Measurements from ENCODE around the gene TUBA1B. TPM values are rescaled to one million over a fixed set of nuclear protein-coding genes. Genes with fewer than 3 reads are reported as not detected.
A peak's percentile ranks its signal among the peaks of the same experiment; 100 is the strongest.

Gene TUBA1B
- total and polyA plus RNA-seq, 2 of the 13 experiments (the other 11 are each of a cell fraction or from before 2014, with no cell fraction given), result 1,275 to 1,353 TPM

DNA sequence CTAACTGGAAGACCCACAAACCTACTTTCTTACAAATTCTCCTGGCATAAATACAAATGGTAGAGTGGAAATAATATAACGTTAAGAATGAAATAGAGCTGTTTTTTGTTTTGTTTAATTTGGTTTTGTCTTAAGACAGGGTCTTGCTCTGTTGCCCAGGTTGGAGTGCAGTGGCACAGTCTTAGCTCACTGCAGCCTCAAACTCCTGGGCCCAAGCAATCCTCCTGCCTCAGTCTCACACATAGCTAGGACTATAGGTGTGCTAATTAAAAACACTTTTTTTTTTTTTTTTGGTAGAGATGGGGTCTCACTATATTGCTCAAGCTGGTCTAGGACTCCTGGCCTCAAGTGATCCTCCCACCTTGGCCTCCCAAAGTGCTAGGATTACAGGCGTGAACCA lies 32.5 kb downstream of the TUBA1B start (continued):
- TF ChIP-seq ZBTB7B (CRISPR knock-in tag; IDR thresholded peaks at IDR 0.05), result no peak
- TF ChIP-seq, protein P1, sequence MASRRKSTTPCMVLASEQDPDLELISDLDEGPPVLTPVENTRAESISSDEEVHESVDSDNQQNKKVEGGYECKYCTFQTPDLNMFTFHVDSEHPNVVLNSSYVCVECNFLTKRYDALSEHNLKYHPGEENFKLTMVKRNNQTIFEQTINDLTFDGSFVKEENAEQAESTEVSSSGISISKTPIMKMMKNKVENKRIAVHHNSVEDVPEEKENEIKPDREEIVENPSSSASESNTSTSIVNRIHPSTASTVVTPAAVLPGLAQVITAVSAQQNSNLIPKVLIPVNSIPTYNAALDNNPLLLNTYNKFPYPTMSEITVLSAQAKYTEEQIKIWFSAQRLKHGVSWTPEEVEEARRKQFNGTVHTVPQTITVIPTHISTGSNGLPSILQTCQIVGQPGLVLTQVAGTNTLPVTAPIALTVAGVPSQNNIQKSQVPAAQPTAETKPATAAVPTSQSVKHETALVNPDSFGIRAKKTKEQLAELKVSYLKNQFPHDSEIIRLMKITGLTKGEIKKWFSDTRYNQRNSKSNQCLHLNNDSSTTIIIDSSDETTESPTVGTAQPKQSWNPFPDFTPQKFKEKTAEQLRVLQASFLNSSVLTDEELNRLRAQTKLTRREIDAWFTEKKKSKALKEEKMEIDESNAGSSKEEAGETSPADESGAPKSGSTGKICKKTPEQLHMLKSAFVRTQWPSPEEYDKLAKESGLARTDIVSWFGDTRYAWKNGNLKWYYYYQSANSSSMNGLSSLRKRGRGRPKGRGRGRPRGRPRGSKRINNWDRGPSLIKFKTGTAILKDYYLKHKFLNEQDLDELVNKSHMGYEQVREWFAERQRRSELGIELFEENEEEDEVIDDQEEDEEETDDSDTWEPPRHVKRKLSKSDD (CRISPR knock-in tag; IDR thresholded peaks at IDR 0.05; ENCODE audit: low read depth), result no peak

DNA sequence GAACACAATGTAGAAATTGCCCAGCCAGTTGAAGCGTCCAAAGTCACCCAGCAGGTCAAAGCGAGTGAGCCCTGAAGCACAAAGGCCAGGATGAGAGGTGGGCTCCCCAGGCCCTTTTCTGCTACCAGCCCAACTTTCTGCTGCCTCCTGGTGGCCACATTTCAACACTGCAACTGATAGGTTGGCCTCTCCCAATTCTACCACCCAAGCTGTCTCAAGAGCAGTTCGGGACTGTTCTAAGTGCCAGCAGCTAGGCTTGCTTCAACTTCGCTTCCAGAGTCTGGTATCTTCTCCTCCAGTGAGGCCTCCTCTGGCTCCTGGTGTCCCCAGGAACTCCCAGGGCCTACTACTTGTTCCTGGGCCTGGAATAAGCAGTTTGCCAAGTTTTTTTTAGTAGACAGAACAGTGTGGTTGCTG lies 33.2 kb downstream of the TUBA1B start:
- ChIA-PET CTCF (ENCODE audit: low intra/inter-chr PET ratio, low total read pairs) (interaction anchor here (1.3 to 1.5 kb wide), 2 partner anchors 10 to 34 kb away, joined by 6 to 9 read pairs; no protein-coding TSS in a partner anchor), POLR2A (interaction anchor here (1.2 kb wide), 1 partner anchor 28 kb away, joined by 3 read pairs; the partner anchor contains the start of gene RHEBL1)
- Histone ChIP-seq H3K27ac (ENCODE audit: extremely low read length, insufficient read depth, low read length) (no peak overlapping the region), H3K4me3 (replicated peaks in 1 of 3; ENCODE audit: insufficient read depth in 1 of 3, low read depth in 2 of 3, low read length in 3 of 3) (no peak overlapping the region), H3K9me3 (ENCODE audit: low read length) (no peaks in the 10 kb centered on the region), H3K9ac (ENCODE audit: insufficient read depth, low read depth, low read length) (no peak overlapping the region), H4K20me1 (ENCODE audit: insufficient read depth, low read length) (peaks cover 5% of the 10 kb centered on the region; the same call in 1 of the 2 replicates), H3K79me2 (ENCODE audit: insufficient read depth, low read length) (no peaks in the 10 kb centered on the region), H3K4me1 (ENCODE audit: insufficient read depth, low read length) (peaks cover 11% of the 10 kb centered on the region; the same call in 1 of the 2 replicates), H2AFZ (ENCODE audit: low read length) (no peak overlapping the region), H3K36me3 (replicated peaks in 1 of 2; ENCODE audit: control insufficient read depth in 1 of 2, insufficient read depth in 2 of 2, low read length in 2 of 2) (peaks cover 9 to 34% of the 10 kb centered on the region in 2 experiments; a peak in 4 of 5 replicates), H3K27me3 (ENCODE audit: control insufficient read depth in 1 of 2, insufficient read depth in 2 of 2, low read length in 2 of 2) (peaks cover 3 to 20% of the 10 kb centered on the region in 2 experiments; a peak in 4 of 5 replicates), H3K4me2 (ENCODE audit: low read depth, low read length) (no peak overlapping the region)
- 43% methylated on average over 4 of the region's 4 CpGs for WGBS (ENCODE audit: low lambda C conversion rate)
- FAIRE-seq, result peak; percentile 55
- peak; percentile 28 for DNase-seq (ENCODE audit: low spot score)
- BruUV-seq (replicated peaks), result no TSS peak
- peak; percentile 65 for ATAC-seq
- in situ Hi-C loops (cut with HindIII; ENCODE audit: extremely low pct_ligation_motif_present, low pct_unique_long_range_greater_than_20kb), result no loop called here
- TF ChIP-seq, protein P2, sequence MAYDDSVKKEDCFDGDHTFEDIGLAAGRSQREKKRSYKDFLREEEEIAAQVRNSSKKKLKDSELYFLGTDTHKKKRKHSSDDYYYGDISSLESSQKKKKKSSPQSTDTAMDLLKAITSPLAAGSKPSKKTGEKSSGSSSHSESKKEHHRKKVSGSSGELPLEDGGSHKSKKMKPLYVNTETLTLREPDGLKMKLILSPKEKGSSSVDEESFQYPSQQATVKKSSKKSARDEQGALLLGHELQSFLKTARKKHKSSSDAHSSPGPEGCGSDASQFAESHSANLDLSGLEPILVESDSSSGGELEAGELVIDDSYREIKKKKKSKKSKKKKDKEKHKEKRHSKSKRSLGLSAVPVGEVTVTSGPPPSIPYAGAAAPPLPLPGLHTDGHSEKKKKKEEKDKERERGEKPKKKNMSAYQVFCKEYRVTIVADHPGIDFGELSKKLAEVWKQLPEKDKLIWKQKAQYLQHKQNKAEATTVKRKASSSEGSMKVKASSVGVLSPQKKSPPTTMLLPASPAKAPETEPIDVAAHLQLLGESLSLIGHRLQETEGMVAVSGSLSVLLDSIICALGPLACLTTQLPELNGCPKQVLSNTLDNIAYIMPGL (CRISPR knock-in tag; IDR thresholded peaks at IDR 0.05; ENCODE audit: borderline replicate concordance in 1 of 2, low read depth in 1 of 2), result 0 out of 4 replicates have a peak, but pooled peaks of 1 of the 2 experiments have one; percentile 35
- no peak for TF ChIP-seq EZH2 (conservative IDR thresholded peaks at IDR 0.05; ENCODE audit: low read depth, low read length)
- TF ChIP-seq ZNF7 (CRISPR knock-in tag; IDR thresholded peaks at IDR 0.05), result peak; percentile 94
- TF ChIP-seq, protein P3, sequence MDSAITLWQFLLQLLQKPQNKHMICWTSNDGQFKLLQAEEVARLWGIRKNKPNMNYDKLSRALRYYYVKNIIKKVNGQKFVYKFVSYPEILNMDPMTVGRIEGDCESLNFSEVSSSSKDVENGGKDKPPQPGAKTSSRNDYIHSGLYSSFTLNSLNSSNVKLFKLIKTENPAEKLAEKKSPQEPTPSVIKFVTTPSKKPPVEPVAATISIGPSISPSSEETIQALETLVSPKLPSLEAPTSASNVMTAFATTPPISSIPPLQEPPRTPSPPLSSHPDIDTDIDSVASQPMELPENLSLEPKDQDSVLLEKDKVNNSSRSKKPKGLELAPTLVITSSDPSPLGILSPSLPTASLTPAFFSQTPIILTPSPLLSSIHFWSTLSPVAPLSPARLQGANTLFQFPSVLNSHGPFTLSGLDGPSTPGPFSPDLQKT (CRISPR knock-in tag; IDR thresholded peaks at IDR 0.05; ENCODE audit: borderline replicate concordance), result no peak
- no peak for TF ChIP-seq ZNF816 (CRISPR knock-in tag; IDR thresholded peaks at IDR 0.05; ENCODE audit: borderline replicate concordance)
- TF ChIP-seq NFKB2 (CRISPR knock-in tag; IDR thresholded peaks at IDR 0.05; ENCODE audit: borderline replicate concordance), result peak; percentile 38; the same call in 1 of the 2 replicates
- peak; percentile 50 for TF ChIP-seq RAD21 (CRISPR knock-in tag; IDR thresholded peaks at IDR 0.05)
- peak; percentile 47 for TF ChIP-seq XRCC5 (optimal IDR thresholded peaks at IDR 0.05; ENCODE audit: low read length)
- TF ChIP-seq, protein P4, sequence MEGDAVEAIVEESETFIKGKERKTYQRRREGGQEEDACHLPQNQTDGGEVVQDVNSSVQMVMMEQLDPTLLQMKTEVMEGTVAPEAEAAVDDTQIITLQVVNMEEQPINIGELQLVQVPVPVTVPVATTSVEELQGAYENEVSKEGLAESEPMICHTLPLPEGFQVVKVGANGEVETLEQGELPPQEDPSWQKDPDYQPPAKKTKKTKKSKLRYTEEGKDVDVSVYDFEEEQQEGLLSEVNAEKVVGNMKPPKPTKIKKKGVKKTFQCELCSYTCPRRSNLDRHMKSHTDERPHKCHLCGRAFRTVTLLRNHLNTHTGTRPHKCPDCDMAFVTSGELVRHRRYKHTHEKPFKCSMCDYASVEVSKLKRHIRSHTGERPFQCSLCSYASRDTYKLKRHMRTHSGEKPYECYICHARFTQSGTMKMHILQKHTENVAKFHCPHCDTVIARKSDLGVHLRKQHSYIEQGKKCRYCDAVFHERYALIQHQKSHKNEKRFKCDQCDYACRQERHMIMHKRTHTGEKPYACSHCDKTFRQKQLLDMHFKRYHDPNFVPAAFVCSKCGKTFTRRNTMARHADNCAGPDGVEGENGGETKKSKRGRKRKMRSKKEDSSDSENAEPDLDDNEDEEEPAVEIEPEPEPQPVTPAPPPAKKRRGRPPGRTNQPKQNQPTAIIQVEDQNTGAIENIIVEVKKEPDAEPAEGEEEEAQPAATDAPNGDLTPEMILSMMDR (CRISPR knock-in tag; IDR thresholded peaks at IDR 0.05), result peak; percentile 83
- peak; percentile 53 for TF ChIP-seq STAG1 (CRISPR knock-in tag; IDR thresholded peaks at IDR 0.05)
- TF ChIP-seq ZNF224 (CRISPR knock-in tag; IDR thresholded peaks at IDR 0.05), result no peak
- peak; percentile 69 for TF ChIP-seq SMC3 (IDR thresholded peaks at IDR 0.05; ENCODE audit: low read length)
- TF ChIP-seq ARHGAP35 (CRISPR knock-in tag; IDR thresholded peaks at IDR 0.05; ENCODE audit: borderline replicate concordance), result no peak
- intact Hi-C loops (cut with micrococcal nuclease; ENCODE audit: unreplicated experiment), result loop anchor here (1.0 kb wide), 1 partner anchor 34 kb away; no protein-coding TSS in a partner anchor
